Calu3 (cell line): ENCODE results near the gene SGO1. TPM values are rescaled to one million over a fixed set of nuclear protein-coding genes. Genes with fewer than 3 reads are reported as not detected.

Experiments
- BruUV-seq: library from RNA; stranded (reverse); fragments of 400-500 nt; replicated peaks from 2 replicates; lab custom pipeline; 2021; lab: Mats Ljungman, UMichigan
- CTCF ChIA-PET: fragments of 300-600 bp; sonication (Branson Sonifier 250); formaldehyde crosslinking; loops from one replicate; lab custom pipeline; 2022; ENCODE audit warnings: antibody characterized with exemption; lab: Charles Lee
- DNase-seq: peaks from one replicate; pipeline ENCODE4 v3.0.0; 2022
- H3K27ac Mint-ChIP-seq: one replicate; pipeline ENCODE4 v1.8.0; 2022; ENCODE audit warnings: mixed read lengths; ENCODE audit not compliant: unreplicated experiment
- H3K27me3 Mint-ChIP-seq: one replicate; pipeline ENCODE4 v1.8.0; 2022; ENCODE audit warnings: mixed read lengths; ENCODE audit not compliant: unreplicated experiment
- H3K36me3 Mint-ChIP-seq: one replicate; pipeline ENCODE4 v1.8.0; 2022; ENCODE audit warnings: mild to moderate bottlenecking, moderate library complexity, mixed read lengths; ENCODE audit not compliant: insufficient read depth, unreplicated experiment
- H3K4me1 Mint-ChIP-seq: one replicate; pipeline ENCODE4 v1.8.0; 2022; ENCODE audit warnings: mild to moderate bottlenecking, low read depth, mixed read lengths; ENCODE audit not compliant: unreplicated experiment
- H3K4me3 Mint-ChIP-seq: one replicate; pipeline ENCODE4 v1.8.0; 2022; ENCODE audit warnings: mild to moderate bottlenecking, low read depth, moderate library complexity, mixed read lengths; ENCODE audit not compliant: unreplicated experiment
- H3K9me3 Mint-ChIP-seq: one replicate; pipeline ENCODE4 v1.8.0; 2022; ENCODE audit warnings: low read depth, mixed read lengths; ENCODE audit not compliant: unreplicated experiment
- CTCF ChIP-seq: fragments of 200-600 bp; IDR thresholded peaks from one replicate; pipeline ENCODE4 v1.8.0; 2022; ENCODE audit warnings: antibody characterized with exemption; ENCODE audit not compliant: unreplicated experiment
- intact Hi-C: fragments of 100-400 bp; cut with micrococcal nuclease; formaldehyde crosslinking; loops from one replicate; pipeline ENCODE4 v1.10.0; 2022; ENCODE audit not compliant: unreplicated experiment
- total RNA-seq: library from RNA; stranded (reverse); gene quantifications from 2 replicates; pipeline ENCODE4 v1.2.3, GENCODE V29; 2022

SGO1 gene
- total RNA-seq, 1 experiment from 2014 or later = 30.2 TPM

DNA sequence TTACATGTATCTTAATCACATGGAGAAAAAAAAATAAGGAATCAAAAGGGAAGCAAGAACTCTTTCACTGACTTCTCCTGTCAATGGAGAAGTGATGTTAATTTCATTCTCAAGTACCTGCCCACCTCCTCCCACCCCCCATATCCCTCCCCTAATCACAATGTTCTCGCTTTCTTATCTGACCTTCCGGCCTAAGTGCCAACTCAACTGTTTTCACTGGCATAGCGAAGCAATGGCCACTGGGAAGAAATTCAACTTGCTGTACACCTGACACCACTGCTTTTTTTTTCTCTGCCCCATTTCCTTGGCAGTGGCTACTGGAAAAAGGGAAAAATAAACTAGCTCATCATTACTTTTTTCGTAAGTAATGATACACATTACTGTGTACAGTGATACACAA lies 3.8 kb downstream of the SGO1 start:
- H3K4me1 Mint-ChIP-seq = no peaks in the 10 kb centered on the region
- no peak for DNase-seq
- no peak overlapping the region for H3K4me3 Mint-ChIP-seq
- intact Hi-C loops = loop anchor here (10.0 kb wide), 1 partner anchor 237 kb away; the partner anchor contains the start of gene RAB5A
- TF ChIP-seq CTCF = no peak
- no TSS peak for BruUV-seq
- H3K9me3 Mint-ChIP-seq = no peaks in the 10 kb centered on the region
- H3K36me3 Mint-ChIP-seq = no peaks in the 10 kb centered on the region
- CTCF ChIA-PET = no interaction called here
- H3K27ac Mint-ChIP-seq = no peak overlapping the region
- no peaks in the 10 kb centered on the region for H3K27me3 Mint-ChIP-seq

- BruUV-seq = no TSS peak
- Mint-ChIP-seq H3K27ac (no peak overlapping the region), H3K36me3 (no peaks in the 10 kb centered on the region), H3K4me3 (no peak overlapping the region), H3K27me3 (no peaks in the 10 kb centered on the region), H3K9me3 (no peaks in the 10 kb centered on the region), H3K4me1 (no peaks in the 10 kb centered on the region)
- CTCF ChIA-PET = no interaction called here
- TF ChIP-seq CTCF = no peak
- DNase-seq = no peak
- intact Hi-C loops = loop anchor here (10.0 kb wide), 1 partner anchor 236 kb away; the partner anchor contains the start of gene RAB5A
These were observed 4.7 kb downstream of the SGO1 start for GRCh38 chr3:20181276-20181675.

DNA sequence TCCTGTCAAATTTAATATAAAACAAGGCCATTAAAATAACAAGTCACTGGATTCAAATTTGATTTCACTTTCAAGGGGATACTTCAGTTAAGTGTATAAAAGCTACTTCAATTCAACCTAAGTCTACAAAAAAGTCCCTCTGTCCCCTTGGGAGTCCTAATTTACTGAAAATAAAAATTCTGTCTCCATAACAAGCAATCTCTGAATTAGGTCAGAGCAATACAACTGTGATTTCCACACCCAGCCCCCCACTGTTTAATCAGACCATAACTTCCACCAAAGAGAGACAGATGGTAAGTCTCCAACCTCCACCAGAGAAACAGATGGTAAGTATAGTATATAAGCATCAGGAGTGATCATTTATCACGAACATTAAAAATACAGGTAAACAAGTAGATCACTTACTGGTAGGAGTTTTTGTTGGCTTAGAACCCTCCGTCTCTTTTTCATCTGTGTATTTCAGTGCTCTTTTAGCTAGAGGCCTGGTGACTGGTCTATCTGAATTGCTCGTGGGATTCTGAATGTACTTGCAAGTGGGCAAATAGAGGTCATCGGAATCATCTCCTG lies 12.1 kb downstream of the SGO1 start:
- DNase-seq = no peak
- no TSS peak for BruUV-seq
- Mint-ChIP-seq H3K27me3 (no peaks in the 10 kb centered on the region), H3K36me3 (peaks cover 1% of the 10 kb centered on the region), H3K27ac (no peak overlapping the region), H3K4me1 (no peaks in the 10 kb centered on the region), H3K9me3 (no peaks in the 10 kb centered on the region), H3K4me3 (no peak overlapping the region)
- intact Hi-C loops = no loop called here
- CTCF ChIA-PET = no interaction called here
- TF ChIP-seq CTCF = no peak

DNA sequence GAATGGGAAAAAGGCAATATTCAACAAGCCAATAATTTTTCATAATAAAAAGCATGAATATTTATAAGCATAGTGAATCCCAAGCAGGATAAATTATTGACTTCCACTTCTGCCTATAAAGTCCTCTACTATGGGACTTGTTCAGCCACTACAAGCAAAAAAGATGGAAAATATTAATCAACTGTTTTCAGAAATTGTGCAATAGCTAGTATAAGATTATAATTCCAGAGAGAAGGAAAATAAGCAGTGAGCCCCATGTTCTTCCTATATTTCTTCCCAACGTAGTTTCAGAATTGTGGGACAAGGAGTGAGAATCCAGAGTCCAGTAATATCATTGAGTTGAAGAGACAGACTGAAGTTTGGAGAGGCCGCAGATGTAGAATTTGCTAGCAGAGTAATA lies 24.3 kb downstream of the SGO1 start:
- no peak for TF ChIP-seq CTCF
- Mint-ChIP-seq H3K4me3 (no peak overlapping the region), H3K9me3 (no peaks in the 10 kb centered on the region)

More for the DNA sequence above, 24.3 kb downstream of the SGO1 start:
- peaks cover 21% of the 10 kb centered on the region for H3K36me3 Mint-ChIP-seq
- no peak for DNase-seq
- BruUV-seq = no TSS peak
- H3K27me3 Mint-ChIP-seq = no peaks in the 10 kb centered on the region
- H3K4me1 Mint-ChIP-seq = no peaks in the 10 kb centered on the region
- intact Hi-C loops = no loop called here
- H3K27ac Mint-ChIP-seq = no peak overlapping the region
- CTCF ChIA-PET = no interaction called here
